Activated effector memory CD4-positive, alpha-beta T cell treated with Interleukin-2 at 50 U/mL for 16 hours (primary cell): ENCODE measurements around the gene RND2.
"Not testable (repeated sequence)": the region's sequence is repeated elsewhere in the genome, so short reads cannot be mapped to it uniquely, and the experiment has no call there.

Experiments
- DNase-seq: peaks from one replicate; pipeline ENCODE4 v3.0.0-alpha.2; 2020

RND2 gene, protein sequence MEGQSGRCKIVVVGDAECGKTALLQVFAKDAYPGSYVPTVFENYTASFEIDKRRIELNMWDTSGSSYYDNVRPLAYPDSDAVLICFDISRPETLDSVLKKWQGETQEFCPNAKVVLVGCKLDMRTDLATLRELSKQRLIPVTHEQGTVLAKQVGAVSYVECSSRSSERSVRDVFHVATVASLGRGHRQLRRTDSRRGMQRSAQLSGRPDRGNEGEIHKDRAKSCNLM

DNA sequence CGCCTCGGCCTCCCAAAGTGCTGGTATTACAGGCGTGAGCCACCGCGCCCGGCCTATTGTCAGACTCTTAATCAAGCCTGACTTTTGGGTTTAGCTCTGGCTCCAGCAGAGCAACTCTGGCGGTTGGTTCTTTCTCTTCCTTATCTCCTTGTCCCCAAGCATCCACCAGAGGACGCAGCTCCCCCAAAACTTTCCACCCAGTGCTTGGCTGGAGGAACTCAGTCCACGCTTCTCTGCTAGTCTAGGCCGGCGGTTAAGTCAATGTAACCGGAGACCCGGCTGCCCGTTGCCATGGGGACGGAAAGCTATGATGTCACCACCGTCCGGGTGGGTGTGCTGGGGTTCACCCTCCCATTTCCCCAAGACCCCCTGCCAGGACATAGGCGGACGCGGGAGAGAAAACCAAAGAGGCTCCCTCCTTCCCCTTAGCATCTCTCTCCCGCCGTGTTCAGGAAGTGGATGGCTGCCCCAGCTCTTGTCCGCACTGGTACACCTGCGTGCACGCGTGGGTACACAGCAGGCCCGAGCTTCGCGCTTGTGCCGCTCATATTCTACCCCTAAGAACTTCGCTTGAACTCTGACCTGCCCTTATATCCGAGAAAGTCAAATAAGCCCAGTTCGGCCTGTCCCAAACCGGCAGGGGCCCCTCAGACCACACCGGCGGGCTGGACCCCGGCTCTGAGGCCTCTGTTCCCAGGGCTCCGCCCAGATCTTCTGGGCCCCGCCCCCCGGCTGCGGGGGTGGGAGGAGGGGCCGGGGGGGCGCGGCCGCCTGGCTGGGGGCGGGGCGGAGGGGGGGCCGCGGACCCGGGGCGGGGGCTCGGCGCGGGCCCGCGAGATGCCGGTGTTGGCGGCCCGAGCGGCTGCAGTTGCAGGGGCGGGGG lies at the start of gene RND2:
RND2 (plus strand) TSS at position 825 of the 883 bp plus-strand sequence. CDS start 117 bp downstream, outside the sequence.
- DNase-seq: peak; percentile 64

DNA sequence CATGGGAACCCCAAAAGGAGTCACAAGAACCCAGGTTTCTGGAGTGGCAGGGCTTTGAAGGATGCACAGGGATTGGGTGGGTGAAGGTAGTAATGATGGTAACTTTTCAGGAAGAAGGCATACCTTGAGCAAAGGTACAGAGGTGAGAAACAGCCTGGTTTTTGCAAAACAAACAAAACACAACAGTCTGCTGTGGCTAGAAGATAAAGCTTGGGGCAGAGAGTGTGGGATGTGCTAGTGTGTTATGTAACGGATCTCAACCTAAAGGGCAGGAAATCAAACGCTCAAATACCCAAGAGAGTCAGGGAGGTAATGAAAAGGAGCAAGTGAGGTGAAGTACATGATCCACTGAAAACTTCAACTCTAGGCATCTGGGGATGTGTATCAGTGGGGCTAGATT lies 49.8 kb upstream of the RND2 start:
- no peak for DNase-seq

DNA sequence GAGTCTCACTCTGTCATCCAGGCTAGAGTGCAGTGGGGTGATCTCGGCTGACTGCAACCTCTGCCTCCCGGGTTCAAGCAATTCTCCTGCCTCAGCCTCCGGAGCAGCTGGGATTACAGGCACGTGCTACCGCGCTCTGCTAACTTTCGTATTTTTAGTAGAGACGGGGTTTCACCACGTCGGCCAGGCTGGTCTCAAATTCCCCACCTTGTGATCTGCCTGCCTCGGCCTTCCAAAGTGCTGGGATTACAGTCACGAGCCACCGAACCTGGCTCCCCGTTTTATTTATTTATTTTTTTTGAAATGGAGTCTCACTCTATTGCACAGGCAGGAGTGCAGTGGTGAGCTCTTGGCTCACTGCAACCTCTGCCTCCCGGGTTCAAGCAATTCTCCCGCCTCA lies 49.3 kb upstream of the RND2 start:
- not testable (repeated sequence) for DNase-seq

DNA sequence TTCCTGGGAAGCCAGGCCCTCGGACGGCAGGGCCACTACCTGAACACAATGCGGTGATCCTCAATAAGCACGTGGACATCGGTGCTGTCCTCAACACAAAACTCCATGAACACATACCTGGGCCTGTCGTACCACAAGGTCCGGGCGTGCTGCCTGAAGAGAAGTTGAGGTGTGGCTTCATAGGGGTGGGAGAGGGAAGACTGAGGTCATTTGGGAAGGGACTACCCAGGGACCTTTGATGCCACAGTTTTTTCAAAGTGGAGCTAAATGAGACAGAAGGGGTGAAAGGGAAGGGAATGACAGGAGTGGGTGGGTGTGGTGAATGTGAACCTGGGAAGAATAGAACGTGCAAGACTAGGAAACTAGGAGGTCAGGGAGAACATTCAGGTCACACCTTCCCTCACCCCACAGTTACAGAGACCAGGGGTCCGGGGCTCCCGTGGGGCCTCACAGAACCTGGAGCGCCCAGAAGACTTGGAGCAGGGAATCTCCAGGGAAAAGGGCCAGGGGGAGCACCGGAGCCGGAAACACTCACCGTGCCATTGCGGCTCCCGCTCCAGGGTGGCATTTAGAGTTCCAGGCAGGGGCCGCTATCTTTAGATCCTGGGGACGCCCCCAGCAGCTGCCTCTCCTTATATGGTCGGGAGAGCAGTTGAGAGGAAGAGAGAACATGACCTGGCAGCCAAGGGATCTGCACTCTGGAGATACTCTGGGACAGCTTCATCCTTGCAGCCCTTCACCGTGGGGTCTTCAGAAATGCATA lies 45.3 kb upstream of the RND2 start, which contains the start of gene PTGES3L:
PTGES3L (minus strand) TSS at position 570 of the 763 bp plus-strand sequence; CDS start at position 543, 27 bp downstream.
- no peak for DNase-seq

DNA sequence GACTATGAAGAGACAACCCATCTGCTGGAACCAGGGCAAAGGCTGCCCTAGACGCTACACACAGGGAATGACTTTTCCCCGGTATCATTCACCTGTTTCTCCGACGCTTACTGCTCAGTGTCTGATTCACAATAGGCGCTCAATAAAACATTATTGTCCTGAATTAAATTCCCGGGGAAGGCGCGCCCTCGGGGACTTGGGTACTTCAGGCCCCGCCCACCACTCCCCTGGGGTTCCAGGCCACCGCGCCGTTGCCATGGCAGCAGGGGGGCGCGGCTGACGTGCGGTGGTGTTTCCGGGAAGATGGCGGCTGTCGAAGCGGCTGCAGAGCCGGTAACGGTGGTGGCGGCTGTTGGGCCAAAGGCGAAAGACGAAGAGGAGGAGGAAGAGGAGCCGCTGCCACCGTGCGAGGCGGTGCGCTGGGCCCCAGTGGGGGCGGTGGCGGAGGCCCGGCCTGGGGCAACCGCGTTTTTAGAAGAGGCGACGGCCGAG lies 44.7 kb upstream of the RND2 start, which contains the start of gene RUNDC1:
RUNDC1 (plus strand) TSS at position 292 of the 492 bp plus-strand sequence; CDS start at position 304, 12 bp downstream.
- peak; percentile 86 for DNase-seq

DNA sequence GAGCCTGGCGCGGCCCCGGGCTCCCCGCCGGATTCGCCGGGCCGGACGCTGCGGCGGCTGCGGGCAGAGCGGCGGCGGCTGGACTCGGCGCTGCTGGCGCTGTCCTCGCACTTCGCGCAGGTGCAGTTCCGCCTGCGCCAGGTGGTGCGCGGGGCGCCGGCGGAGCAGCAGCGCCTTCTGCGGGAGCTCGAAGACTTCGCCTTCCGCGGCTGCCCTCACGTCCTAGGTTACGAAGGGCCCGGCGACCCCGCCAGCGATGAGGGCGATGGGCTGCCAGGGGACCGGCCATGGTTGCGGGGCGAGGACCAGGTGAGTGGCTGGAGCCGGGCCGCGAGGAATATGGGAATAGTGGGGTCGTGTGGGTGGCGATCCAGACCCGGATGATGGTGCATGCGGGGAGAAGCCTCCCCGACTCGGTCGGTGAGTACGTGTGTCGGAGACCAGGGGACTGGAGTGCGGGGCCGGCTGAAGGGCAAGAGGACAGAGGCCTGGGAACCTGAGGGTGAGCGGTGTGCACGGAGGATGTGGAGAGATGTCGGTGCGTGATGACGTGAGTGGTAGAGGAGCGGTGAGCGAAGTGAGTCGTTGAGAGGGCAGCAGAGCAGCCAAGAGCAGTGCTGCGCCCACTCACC lies 44.1 kb upstream of the RND2 start:
- peak; percentile 31 for DNase-seq

DNA sequence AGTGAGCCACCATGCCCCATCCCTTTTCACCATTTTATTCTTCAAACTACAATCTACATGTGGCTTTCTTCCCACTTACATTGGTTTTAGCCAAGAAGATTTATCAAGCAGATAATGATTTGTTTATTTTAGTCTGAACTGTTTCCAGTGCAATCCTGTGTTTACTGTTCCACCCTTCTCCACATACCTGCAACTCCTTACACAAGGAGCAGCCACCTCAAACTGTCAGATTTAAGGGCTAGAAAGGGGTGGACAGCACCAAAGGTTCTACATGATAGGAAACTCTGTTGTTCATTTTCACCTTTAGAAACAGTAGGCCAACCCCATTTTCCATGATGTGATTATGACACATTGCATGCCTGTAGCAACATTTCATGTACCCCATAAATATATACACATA lies 42.8 kb upstream of the RND2 start:
- DNase-seq: no peak

DNA sequence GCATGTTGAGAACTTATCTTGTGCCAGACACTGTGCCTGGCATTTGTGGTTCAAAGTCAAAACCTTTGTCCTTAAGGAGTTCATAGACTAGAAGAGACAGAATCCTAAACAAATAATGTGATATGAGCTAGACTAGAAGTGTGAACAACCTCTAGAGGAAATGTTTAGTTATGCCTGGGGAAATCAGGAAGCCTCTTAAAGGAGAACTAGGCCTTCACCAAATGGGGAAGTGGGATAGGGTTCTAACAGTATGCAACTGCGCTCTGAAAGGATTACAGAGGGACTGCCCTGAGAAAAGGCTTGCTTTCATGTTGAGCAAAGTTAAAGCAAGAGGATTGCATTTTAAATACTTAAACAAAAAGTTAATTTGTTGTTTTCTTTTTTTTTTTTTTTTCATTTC lies 39.8 kb upstream of the RND2 start:
- no peak for DNase-seq

DNA sequence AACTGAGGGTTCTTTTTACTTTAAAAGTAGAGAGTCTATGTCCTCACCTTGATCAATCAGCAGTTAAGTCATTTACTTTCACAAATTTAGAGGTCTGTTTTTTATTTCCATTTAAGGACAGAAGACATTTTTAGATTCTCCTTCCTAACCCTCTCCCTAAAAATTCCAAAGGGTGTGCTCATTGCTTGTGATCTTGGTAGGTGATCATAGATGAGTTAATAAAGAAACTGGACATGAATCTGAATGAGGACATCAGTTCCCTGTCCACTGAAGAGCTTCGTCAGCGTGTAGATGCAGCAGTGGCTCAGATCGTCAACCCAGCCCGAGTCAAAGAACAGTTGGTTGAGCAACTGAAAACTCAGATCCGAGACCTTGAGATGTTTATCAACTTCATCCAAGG lies 35.9 kb upstream of the RND2 start:
- DNase-seq: no peak

DNA sequence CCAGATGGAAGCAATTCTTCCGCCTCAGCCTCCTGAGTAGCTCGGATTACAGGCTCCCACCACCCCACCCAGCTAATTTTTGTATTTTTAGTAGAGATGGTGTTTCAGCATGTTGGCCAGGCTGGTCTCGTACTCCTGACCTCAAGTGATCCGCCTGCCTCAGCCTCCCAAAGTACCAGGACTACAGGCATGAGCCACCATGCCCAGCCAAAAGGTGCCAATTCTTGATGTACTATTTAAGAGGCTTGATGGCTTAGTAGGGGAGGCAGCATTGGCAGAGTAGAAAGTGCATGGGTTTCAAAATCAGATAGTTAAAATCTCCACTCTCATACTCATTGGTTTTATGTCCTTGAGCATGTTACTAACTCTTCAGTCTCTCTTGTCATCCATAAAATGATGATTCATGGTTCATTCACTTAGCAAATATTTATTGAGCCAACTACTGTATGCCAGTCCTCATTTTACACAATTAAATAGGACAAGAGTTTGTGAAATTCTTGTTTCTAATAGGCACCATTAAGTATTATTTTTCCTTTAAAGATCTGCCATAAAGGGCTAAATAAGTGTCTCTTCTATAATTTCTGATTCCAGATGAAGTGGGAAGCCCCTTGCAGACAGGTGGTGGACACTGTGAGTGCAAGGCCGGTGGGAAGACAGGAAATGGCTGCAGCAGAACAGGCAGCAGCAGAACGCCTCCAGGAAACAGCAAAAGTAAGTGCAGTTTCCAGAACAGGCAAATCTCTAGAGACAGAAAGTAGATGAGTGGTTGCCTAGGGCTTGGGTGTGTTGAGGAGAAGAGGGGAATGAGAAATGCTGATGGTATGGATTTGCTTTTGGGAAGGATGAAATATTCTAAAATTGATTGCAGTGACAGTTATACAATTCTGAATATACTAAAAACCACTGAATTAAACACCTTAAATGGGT lies 35.0 kb upstream of the RND2 start:
- no peak for DNase-seq

DNA sequence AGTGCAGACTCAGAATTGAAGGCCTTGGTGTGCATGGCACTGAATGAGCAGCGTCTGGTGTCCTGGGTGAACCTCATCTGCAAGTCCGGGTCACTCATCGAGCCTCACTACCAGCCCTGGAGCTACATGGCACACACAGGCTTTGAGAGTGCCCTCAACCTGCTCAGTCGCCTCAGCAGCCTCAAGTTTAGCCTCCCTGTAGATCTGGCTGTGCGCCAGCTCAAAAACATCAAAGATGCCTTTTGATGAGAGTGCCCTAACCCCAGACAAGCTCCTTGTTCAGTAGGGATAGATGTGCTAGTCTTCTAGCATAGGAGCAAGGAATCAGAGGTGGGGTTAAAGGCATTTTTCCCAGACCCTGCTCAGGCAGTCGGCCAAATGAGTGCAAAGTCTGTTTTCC lies 33.6 kb upstream of the RND2 start:
- no peak for DNase-seq

DNA sequence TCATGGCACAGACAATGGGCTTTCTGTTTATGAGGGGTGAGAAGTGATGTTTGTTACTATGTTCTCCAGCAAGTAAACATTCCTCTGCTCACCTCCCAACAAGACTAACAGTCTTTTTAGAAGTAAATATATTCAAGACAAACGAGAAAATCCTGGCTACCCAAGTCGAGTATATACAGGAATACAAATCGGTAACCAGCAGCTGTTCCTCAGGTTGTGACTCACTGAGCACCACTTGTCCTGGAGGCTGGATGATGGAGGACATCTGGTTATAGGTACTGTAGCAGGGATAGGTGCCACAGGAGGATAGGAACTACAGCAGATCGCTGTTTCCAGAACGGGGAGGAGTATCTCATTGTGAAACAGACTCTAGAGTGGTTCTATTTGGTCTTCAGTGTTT lies 32.2 kb upstream of the RND2 start:
- DNase-seq: no peak

DNA sequence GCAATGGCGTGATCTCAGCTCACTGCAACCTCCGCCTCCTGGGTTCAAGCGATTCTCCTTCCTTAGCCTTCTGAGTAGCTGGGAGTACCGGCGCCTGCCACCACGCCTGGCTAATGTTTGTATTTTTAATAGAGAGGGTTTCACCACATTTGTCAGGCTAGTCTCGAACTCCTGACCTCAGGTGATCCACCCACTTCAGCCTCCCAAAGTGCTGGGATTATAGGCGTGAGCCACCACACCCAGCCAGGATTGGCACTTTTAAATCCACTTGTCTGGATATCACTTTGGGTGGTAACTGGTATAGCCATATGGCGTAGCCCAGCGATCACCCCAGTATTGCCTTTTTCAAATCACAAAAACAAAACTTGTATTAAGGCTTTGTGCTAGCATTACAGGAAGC lies 31.1 kb upstream of the RND2 start:
- not testable (repeated sequence) for DNase-seq

DNA sequence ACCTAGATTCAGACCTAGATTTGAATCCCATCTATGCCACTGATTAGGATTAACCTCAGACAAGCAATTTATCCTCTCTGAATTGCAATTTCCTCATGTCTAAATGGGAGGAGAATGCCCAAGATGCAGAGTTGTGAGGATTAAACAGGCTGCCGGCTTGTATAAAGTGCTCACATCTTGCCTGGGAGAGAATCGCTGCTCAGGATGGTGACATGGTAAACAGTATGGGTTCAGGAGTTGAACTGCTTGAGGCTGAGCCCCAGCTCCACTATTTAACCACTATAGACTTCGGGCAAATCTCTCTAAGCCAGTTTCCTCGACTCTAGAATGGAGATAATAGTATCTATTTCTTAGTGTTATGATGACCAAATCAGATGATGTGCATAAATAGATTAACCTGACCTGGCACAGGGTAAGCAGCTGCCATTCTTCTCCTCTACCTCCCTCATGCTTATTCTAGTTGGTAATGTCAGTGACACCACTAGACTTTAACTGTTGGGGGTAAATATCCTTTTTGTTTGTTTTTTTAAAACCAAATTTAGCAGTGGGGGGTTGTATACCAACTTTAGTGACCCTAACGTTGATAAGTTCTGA lies 27.5 kb upstream of the RND2 start:
- DNase-seq: no peak

DNA sequence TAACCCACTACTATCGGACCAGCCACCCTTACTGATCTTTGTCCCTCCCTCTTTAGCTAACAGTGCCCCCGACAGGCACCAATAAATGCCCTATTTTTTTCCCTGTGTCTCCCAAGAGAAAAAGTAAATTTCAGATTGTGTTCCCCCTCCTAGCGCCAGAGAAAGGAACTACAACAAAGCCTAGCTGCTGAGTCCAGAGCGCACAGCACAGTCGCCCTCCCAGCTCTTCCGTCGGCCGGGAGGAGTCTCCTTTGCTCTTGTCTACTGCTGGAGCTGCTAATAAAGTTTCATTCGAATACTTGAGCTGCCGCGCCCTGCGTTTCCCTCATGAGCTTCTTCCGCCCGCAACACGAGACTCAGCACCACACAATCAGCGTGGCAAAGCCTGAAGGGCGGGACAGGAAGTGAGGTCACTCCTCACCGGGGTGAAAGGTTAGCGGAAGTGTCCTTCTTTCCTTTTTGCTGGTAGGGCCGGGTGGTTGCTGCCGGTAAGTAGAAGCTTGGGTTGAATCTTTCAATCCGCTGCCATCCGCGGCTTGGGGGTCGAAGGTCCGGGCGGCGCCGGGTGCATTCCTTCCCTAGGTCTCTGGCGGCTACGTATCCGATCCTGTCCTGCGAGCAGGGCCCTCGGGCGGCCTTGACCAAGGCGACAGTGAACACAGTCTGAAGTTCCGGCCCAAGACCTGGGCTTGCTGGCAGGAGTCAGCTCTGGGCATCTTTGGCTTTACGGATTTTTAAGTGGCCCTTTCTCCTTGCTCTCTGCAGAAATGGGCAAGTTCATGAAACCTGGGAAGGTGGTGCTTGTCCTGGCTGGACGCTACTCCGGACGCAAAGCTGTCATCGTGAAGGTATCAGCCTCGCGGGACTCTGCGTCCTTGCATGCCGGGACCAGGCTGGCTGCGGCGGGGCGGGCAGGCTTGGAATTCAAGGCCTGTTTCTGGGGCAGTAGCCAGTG lies 26.8 kb upstream of the RND2 start, which contains the start of gene RPL27:
RPL27 (plus strand) TSS at position 436 of the 955 bp plus-strand sequence; CDS start at position 768, 332 bp downstream.
- DNase-seq: peak; percentile 98

DNA sequence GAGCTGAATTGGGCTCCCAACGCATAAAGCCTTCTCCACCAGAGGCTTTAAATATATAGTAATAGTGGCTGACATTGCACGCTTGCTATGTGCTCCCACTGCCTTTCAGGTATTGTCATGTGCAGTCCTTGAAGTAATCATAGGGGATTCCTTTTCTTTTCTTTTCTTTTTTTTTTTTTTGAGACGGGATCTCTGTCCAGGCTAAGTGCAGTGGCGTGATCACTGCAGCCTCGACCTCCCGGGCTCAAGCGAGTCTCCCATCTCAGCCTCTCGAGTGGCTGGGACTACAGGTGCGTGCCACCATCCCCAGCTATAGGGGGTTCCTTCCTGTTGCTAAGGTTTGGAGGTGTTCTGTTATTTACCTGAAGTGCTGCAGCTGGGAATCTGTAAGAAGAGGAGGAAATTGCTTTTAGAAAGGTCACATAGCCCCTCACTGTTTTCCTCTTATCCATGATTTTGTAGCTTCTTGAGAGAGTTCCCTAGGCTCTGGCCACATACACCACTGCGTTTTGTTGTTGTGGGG lies 26.0 kb upstream of the RND2 start:
- no peak for DNase-seq

DNA sequence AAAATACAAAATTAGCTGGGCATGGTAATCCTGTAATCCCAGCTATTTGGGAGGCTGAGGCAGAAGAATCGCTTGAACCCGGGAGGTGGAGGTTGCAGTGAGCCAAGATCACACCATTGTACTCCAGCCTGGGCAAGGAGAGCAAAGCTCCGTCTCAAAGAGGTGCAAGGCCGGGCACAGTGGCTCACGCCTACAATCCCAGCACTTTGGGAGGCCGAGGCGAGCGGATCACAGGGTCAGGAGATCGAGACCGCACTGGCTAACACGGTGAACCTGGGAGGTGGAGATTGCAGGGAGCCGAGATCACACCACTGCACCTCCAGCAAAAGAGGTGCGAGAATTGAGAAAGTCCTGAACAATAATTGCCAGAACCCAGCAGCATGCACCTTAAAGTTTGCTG lies 24.1 kb upstream of the RND2 start:
- not testable (repeated sequence) for DNase-seq

DNA sequence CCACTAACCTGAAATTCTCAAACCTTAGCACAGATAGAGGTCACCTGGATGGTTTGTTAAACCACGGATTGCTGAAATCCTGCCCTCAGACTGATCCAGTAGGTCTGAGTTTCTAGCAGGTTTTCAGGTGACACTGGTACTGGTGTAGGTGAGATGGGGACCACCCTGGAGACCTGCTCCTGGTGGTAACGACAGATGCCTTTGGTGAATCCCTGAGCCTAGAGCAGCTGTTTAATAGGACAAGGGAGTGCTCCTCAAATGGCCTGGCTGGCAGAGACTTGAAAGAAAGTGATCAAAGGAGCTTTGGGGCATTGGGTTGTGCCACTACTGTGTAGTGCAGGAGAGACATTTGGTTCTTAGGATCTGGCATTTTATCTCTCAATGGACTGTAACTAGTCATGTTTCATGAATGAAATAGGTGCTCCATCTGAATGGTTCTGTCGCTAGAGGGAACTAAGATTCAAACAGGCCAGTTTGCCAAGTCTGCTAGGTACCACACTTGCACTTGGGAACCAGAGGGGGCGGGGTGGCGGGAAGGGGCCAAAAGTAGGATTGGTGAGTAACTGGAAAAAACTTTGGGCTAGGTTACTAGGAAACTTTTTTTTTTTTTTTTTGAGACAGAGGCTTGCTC lies 21.4 kb upstream of the RND2 start:
- no peak for DNase-seq
